HCT116 (cell line): ENCODE data around the gene CCDC127. TPM values are rescaled to one million over a fixed set of nuclear protein-coding genes. Genes with fewer than 3 reads are reported as not detected.

Experiments
- ATAC-seq: fragments of 200-7000 bp; cut with Tn5 transposase; 2 replicates; pipeline ENCODE4 v1.9.1; 2020; ENCODE audit warnings: mild to moderate bottlenecking, moderate library complexity
- BruUV-seq: library from RNA; stranded (reverse); fragments of 400-500 nt; replicated peaks from 2 replicates; lab custom pipeline; 2021; lab: Mats Ljungman, UMichigan
- CTCF ChIA-PET: fragments of 300-600 bp; sonication (Branson Sonifier 250); formaldehyde crosslinking; loops from one replicate; lab custom pipeline; 2021; ENCODE audit warnings: antibody characterized with exemption; lab: Charles Lee
- POLR2A ChIA-PET: fragments of 300-600, 350-600 bp; sonication (Branson Sonifier 250); formaldehyde crosslinking; loops from one replicate; lab custom pipeline; 2021; ENCODE audit warnings: antibody characterized with exemption; lab: Charles Lee
- RAD21 ChIA-PET, 2 experiments: fragments of 300-600 bp; sonication (Branson Sonifier 250); formaldehyde crosslinking; loops; one replicate each; lab custom pipeline; 2023; ENCODE audit warnings: low total read pairs in 2 of 2; ENCODE audit not compliant: uncharacterized antibody in 2 of 2, unreplicated experiment in 2 of 2, low non-redundant PET in 1 of 2; lab: Charles Lee
- DNase-seq: peaks from one replicate; pipeline ENCODE4 v3.0.0-alpha.2; 2010; ENCODE audit warnings: low read depth, low spot score
- H2AFZ ChIP-seq: fragments of 200-600 bp; shearing (Covaris generic), sonication (generic); 2 replicates; pipeline ENCODE4 v1.6.1; 2017; ENCODE audit warnings: low read depth, mixed run types, mixed read lengths, antibody characterized with exemption, low read length; ENCODE audit not compliant: poor library complexity, severe bottlenecking
- H3K27ac ChIP-seq: 2 replicates; pipeline ENCODE4 v1.5.1; 2012; ENCODE audit warnings: low read depth, low read length
- H3K27me3 ChIP-seq: fragments of 200-600 bp; sonication (generic); 2 replicates; pipeline ENCODE4 v1.6.1; 2016; ENCODE audit warnings: mixed run types, low read length, mixed read lengths; ENCODE audit not compliant: insufficient read depth
- H3K36me3 ChIP-seq, 2 experiments: fragments of 200-500 bp in 1 of 2; fragments of 200-600 bp in 1 of 2; sonication (Bioruptor generic) in 1 of 2; sonication (generic) in 1 of 2; 2 replicates each; pipeline versions ENCODE4 v1.5.1 to v1.6.1; 2014 to 2016; ENCODE audit warnings: low read length in 2 of 2, inconsistent platforms in 1 of 2, mixed read lengths in 1 of 2, mixed run types in 1 of 2; ENCODE audit not compliant: insufficient read depth in 2 of 2, control insufficient read depth in 1 of 2
- H3K4me1 ChIP-seq, 2 experiments: fragments of 200-600 bp in 1 of 2; sonication (generic) in 1 of 2; 2 replicates each; pipeline versions ENCODE4 v1.5.1 to v1.6.1; 2012 to 2017; ENCODE audit warnings: low read length in 2 of 2, inconsistent platforms in 1 of 2, mild to moderate bottlenecking in 1 of 2, mixed read lengths in 1 of 2, mixed run types in 1 of 2, moderate library complexity in 1 of 2; ENCODE audit not compliant: insufficient read depth in 2 of 2, control insufficient read depth in 1 of 2
- H3K4me2 ChIP-seq: fragments of 200-600 bp; sonication (generic); 2 replicates; pipeline ENCODE4 v1.6.1; 2017; ENCODE audit warnings: mixed run types, low read length, mixed read lengths
- H3K4me3 ChIP-seq, 2 experiments: fragments of 200-600 bp in 1 of 2; sonication (generic) in 1 of 2; replicated peaks in 1 of 2; 2 replicates each; pipeline ENCODE4 v1.5.1; 2011 to 2016; ENCODE audit warnings: low read length in 2 of 2, control low read depth in 1 of 2, low read depth in 1 of 2, mild to moderate bottlenecking in 1 of 2, mixed read lengths in 1 of 2, mixed run types in 1 of 2
- H3K79me2 ChIP-seq: fragments of 200-600 bp; sonication (generic); 2 replicates; pipeline ENCODE4 v1.6.1; 2017; ENCODE audit warnings: mild to moderate bottlenecking, mixed run types, low read length, moderate library complexity, mixed read lengths; ENCODE audit not compliant: insufficient read depth
- H3K9ac ChIP-seq: fragments of 200-600 bp; sonication (generic); 2 replicates; pipeline ENCODE4 v1.6.1; 2016; ENCODE audit warnings: low read length, mixed read lengths
- H3K9me2 ChIP-seq: fragments of 200-600 bp; sonication (generic), shearing (Covaris generic); 2 replicates; pipeline ENCODE4 v1.6.1; 2017; ENCODE audit warnings: mixed run types, mild to moderate bottlenecking, moderate library complexity; ENCODE audit not compliant: insufficient read depth
- H3K9me3 ChIP-seq, 2 experiments: fragments of 200-500 bp in 1 of 2; fragments of 200-600 bp in 1 of 2; sonication (Bioruptor generic) in 1 of 2; sonication (generic) in 1 of 2; 2 replicates each; pipeline ENCODE4 v1.6.1; 2014 to 2017; ENCODE audit warnings: low read length in 2 of 2, mixed read lengths in 2 of 2, inconsistent platforms in 1 of 2, low read depth in 1 of 2, mild to moderate bottlenecking in 1 of 2, mixed run types in 1 of 2, moderate library complexity in 1 of 2; ENCODE audit not compliant: control insufficient read depth in 1 of 2, insufficient read depth in 1 of 2
- H4K20me1 ChIP-seq: fragments of 200-600 bp; sonication (generic), shearing (Covaris generic); 2 replicates; pipeline ENCODE4 v1.6.1; 2017; ENCODE audit warnings: mixed run types, mild to moderate bottlenecking, moderate library complexity; ENCODE audit not compliant: insufficient read depth
- CBX3 ChIP-seq: IDR thresholded peaks from 2 replicates; pipeline ENCODE4 v1.6.1; 2012; ENCODE audit warnings: low read depth
- EZH2phosphoT487 ChIP-seq: fragments of 200-600 bp; IDR thresholded peaks from 2 replicates; pipeline ENCODE4 v1.6.1; 2018; ENCODE audit warnings: antibody characterized with exemption, borderline replicate concordance
- JUND ChIP-seq: IDR thresholded peaks from 2 replicates; pipeline ENCODE4 v1.6.1; 2012
- TCF7L2 ChIP-seq: IDR thresholded peaks from 2 replicates; pipeline ENCODE4 v1.7.0; 2011; ENCODE audit warnings: borderline replicate concordance, inconsistent platforms; ENCODE audit not compliant: insufficient read depth, insufficient read length; ENCODE audit errors: extremely low read depth
- YY1 ChIP-seq: IDR thresholded peaks from 2 replicates; pipeline ENCODE4 v1.6.1; 2011; ENCODE audit warnings: low read length, low read depth, moderate library complexity, mild to moderate bottlenecking; ENCODE audit not compliant: insufficient replicate concordance; ENCODE audit errors: extremely low read depth
- ZFX ChIP-seq: fragments of 450-650 bp; IDR thresholded peaks from 2 replicates; pipeline ENCODE4 v1.6.1; 2017
- ZNF274 ChIP-seq: fragments of 200-500 bp; sonication (Bioruptor generic); IDR thresholded peaks from 2 replicates; pipeline ENCODE4 v1.6.1; 2014; ENCODE audit warnings: mild to moderate bottlenecking, low read depth, low read length, inconsistent platforms
- intact Hi-C: fragments of 100-400 bp; cut with micrococcal nuclease; formaldehyde crosslinking; loops from 2 replicates; pipeline ENCODE4 v1.10.0; 2022
- total RNA-seq: library from RNA; stranded (reverse); gene quantifications from one replicate; pipeline ENCODE4 v1.2.1, GENCODE V29; 2021; ENCODE audit not compliant: unreplicated experiment
- TF ChIP-seq, protein P1 (sequence below): IDR thresholded peaks from 2 replicates; pipeline ENCODE4 v1.6.1; 2011; ENCODE audit warnings: mild to moderate bottlenecking, low read length, moderate library complexity; ENCODE audit not compliant: insufficient replicate concordance; ENCODE audit errors: extremely low read depth

The CCDC127 gene
- total RNA-seq, 1 experiment from 2014 or later = 5.1 TPM

DNA sequence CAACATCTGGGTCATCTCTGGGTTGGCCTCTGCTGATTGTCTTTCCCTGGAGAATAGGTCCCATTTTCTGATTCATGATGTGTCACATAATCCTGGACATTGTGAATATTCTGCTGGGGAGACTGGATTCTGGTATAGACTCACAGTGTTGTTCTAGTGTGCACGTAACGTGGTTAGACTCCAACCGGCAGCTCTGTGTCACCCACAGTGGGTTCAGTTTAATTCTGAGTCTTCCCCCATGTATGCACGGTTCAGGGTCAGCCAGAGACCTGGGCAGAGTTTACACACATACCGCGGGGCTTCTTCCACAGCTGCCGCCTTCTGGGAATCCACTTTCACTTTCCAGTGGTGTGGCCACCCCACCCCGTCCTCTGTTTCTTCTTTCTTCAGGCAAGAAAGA, 64.7 kb downstream of the CCDC127 start:
- no peak overlapping the region for H3K9ac ChIP-seq
- DNase-seq = no peak
- TF ChIP-seq YY1 = no peak
- no peak for TF ChIP-seq CBX3
- TF ChIP-seq ZNF274 = no peak
- TF ChIP-seq ZFX = no peak
- no peak for TF ChIP-seq JUND
- no peak for TF ChIP-seq EZH2phosphoT487
- no peak for TF ChIP-seq TCF7L2
- TF ChIP-seq, protein P1, sequence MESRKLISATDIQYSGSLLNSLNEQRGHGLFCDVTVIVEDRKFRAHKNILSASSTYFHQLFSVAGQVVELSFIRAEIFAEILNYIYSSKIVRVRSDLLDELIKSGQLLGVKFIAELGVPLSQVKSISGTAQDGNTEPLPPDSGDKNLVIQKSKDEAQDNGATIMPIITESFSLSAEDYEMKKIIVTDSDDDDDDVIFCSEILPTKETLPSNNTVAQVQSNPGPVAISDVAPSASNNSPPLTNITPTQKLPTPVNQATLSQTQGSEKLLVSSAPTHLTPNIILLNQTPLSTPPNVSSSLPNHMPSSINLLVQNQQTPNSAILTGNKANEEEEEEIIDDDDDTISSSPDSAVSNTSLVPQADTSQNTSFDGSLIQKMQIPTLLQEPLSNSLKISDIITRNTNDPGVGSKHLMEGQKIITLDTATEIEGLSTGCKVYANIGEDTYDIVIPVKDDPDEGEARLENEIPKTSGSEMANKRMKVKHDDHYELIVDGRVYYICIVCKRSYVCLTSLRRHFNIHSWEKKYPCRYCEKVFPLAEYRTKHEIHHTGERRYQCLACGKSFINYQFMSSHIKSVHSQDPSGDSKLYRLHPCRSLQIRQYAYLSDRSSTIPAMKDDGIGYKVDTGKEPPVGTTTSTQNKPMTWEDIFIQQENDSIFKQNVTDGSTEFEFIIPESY = no peak
- TF ChIP-seq, all 23 proteins: peak for 0
- H3K4me2 ChIP-seq = no peak overlapping the region
- ChIA-PET RAD21 (no interaction called here), POLR2A (no interaction called here), CTCF (no interaction called here)
- H4K20me1 ChIP-seq = no peaks in the 10 kb centered on the region
- H3K79me2 ChIP-seq = no peaks in the 10 kb centered on the region
- intact Hi-C loops = no loop called here
- no peaks in the 10 kb centered on the region for H3K9me2 ChIP-seq
- H2AFZ ChIP-seq = no peak overlapping the region
- BruUV-seq = no TSS peak
- H3K9me3 ChIP-seq = 0 out of 4 replicates have a peak, but pooled peaks cover 0 to 2% of the 10 kb centered on the region in 2 experiments
- no peak overlapping the region for H3K27ac ChIP-seq
- ATAC-seq = no peak
- H3K4me3 ChIP-seq = no peak overlapping the region
- no peaks in the 10 kb centered on the region for H3K27me3 ChIP-seq
- H3K36me3 ChIP-seq = no peaks in the 10 kb centered on the region
- H3K4me1 ChIP-seq = no peaks in the 10 kb centered on the region
